Activated naive CD8-positive, alpha-beta T cell treated with anti-CD3 and anti-CD28 coated beads, Interleukin-2, amount 50 U/mL, for 16 hours (primary cell): ENCODE data around the gene FAM20A.

Experiments used
- DNase-seq: peaks from one replicate; pipeline ENCODE4 v3.0.0-alpha.2; 2020; ENCODE audit warnings: low read depth, low spot score

The FAM20A gene

GRCh38 chr17:68600931-68601564 is at the start of gene FAM20A:
TSS of gene FAM20A (minus strand) at chr17:68601367. CDS start at chr17:68600666, 701 bp downstream.
- DNase-seq, result no peak

- DNase-seq, result no peak
Observed at GRCh38 chr17:68649324-68649723, 48.2 kb upstream of the FAM20A start.

- DNase-seq, result no peak
Observed at GRCh38 chr17:68646626-68647526, 45.7 kb upstream of the FAM20A start.

- DNase-seq, result no peak
Observed at GRCh38 chr17:68642118-68642412, 40.9 kb upstream of the FAM20A start.

GRCh38 chr17:68641276-68642117 is 40.3 kb upstream of the FAM20A start:
- no peak for DNase-seq

GRCh38 chr17:68640242-68640989 is 39.2 kb upstream of the FAM20A start:
- no peak for DNase-seq

- no peak for DNase-seq
Observed at GRCh38 chr17:68634345-68634876, 33.2 kb upstream of the FAM20A start.

- DNase-seq, result no peak
Observed at GRCh38 chr17:68628576-68628957, 27.4 kb upstream of the FAM20A start.

GRCh38 chr17:68627956-68628575 is 26.9 kb upstream of the FAM20A start:
- no peak for DNase-seq

GRCh38 chr17:68624381-68624780 is 23.2 kb upstream of the FAM20A start:
- no peak for DNase-seq

- DNase-seq, result no peak
Observed at GRCh38 chr17:68623811-68624210, 22.6 kb upstream of the FAM20A start.

GRCh38 chr17:68622423-68622822 is 21.3 kb upstream of the FAM20A start:
- DNase-seq, result no peak

- DNase-seq, result no peak
Observed at GRCh38 chr17:68621065-68621464, 19.9 kb upstream of the FAM20A start.

GRCh38 chr17:68616334-68616733 is 15.2 kb upstream of the FAM20A start:
- DNase-seq, result no peak

- no peak for DNase-seq
Observed at GRCh38 chr17:68614718-68615117, 13.6 kb upstream of the FAM20A start.

- DNase-seq, result no peak
Observed at GRCh38 chr17:68613739-68614298, 12.7 kb upstream of the FAM20A start.

GRCh38 chr17:68612923-68613292 is 11.7 kb upstream of the FAM20A start:
- no peak for DNase-seq

- DNase-seq, result no peak
Observed at GRCh38 chr17:68612209-68612922, 11.2 kb upstream of the FAM20A start.

- no peak for DNase-seq
Observed at GRCh38 chr17:68611353-68612208, 10.4 kb upstream of the FAM20A start.
